ENCODE measurements around the gene SYCP2.

DNA sequence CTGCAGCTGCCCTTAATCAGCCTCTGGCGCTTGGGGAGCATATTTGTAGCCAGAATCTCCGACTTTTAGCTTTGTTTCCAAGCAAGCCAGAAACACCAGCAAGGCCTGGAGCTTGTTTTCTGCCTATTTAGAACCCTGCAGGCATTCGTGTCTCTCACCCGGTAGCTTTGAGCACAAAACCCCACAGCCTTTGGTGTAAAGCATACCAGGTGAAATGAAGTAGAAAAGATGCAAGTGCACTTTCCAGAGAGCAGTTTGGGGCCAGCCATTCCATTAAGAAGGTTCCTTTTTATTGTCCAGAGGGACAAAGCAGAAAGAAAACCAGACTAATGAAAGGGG is 7.5 kb upstream of the SYCP2 start:
- TF ChIP-seq CTCF (conservative IDR thresholded peaks at IDR 0.05; ENCODE audit: low read depth, low read length) = no peak
- no peak for TF ChIP-seq EZH2 (IDR thresholded peaks at IDR 0.05; ENCODE audit: borderline replicate concordance, low read depth, low read length, poor library complexity, severe bottlenecking)

Data from A673 (cell line).